Activated CD8-positive, alpha-beta T cell treated with anti-CD3 and anti-CD28 coated beads, Interleukin-2, amount 10 ng/mL, durations not matched to agents 7 days and 5 days (primary cell): Measurements from ENCODE around the gene FAM117A. TPM values are rescaled to one million over a fixed set of nuclear protein-coding genes. Genes with fewer than 3 reads are reported as not detected.

ENCODE experiments used
- total RNA-seq, 2 experiments: library from RNA; stranded (reverse); gene quantifications; one replicate each; pipeline ENCODE4 v1.2.3, GENCODE V29; 2021

The FAM117A gene
- total RNA-seq, 2 experiments from 2014 or later, result 20.8 to 23.5 TPM

Other genes with a start within 250 kb of the FAM117A start
- gene NXPH3, start 188.3 kb downstream of the FAM117A start, total RNA-seq, result not detected
- gene SPOP, start 86.0 kb downstream of the FAM117A start, total RNA-seq, result 10 to 100 TPM; 49.5 to 52.0 TPM
- 10 to 100 TPM; 50.7 to 62.6 TPM for gene SLC35B1, start 56.2 kb downstream of the FAM117A start, total RNA-seq
- gene KAT7, start 24.6 kb upstream of the FAM117A start, total RNA-seq, result 10 to 100 TPM; 75.8 to 76.0 TPM
- gene TAC4, start 83.9 kb upstream of the FAM117A start, total RNA-seq, result not detected
- gene DLX4, start 205.1 kb upstream of the FAM117A start, total RNA-seq, result not detected
- not detected for gene DLX3, start 231.1 kb upstream of the FAM117A start, total RNA-seq